ENCODE data around the gene TFE3. TPM values are rescaled to one million over a fixed set of nuclear protein-coding genes. Genes with fewer than 3 reads are reported as not detected.

Gene TFE3
- total RNA-seq, 1 donor from 2014 or later, result 63.3 TPM

Other genes with a start within 250 kb of the TFE3 start
- 52.5 and 62.6 TPM in 2 replicates for gene HDAC6, start 241.3 kb downstream of the TFE3 start, total RNA-seq
- not detected in 2 replicates for gene ERAS, start 216.8 kb downstream of the TFE3 start, total RNA-seq
- gene PCSK1N, start 207.7 kb downstream of the TFE3 start, total RNA-seq, result 42.5 and 66.6 TPM in 2 replicates
- 89.4 and 100 TPM in 2 replicates for gene TIMM17B, start 145.6 kb downstream of the TFE3 start, total RNA-seq
- gene PQBP1, start 145.4 kb downstream of the TFE3 start, total RNA-seq, result 73.2 and 92.5 TPM in 2 replicates
- gene SLC35A2, start 131.7 kb downstream of the TFE3 start, total RNA-seq, result 34.3 and 40.9 TPM in 2 replicates
- 6.8 and 7.9 TPM in 2 replicates for gene PIM2, start 124.3 kb downstream of the TFE3 start, total RNA-seq
- 51.7 and 56.0 TPM in 2 replicates for gene OTUD5, start 85.8 kb downstream of the TFE3 start, total RNA-seq
- gene KCND1, start 71.5 kb downstream of the TFE3 start, total RNA-seq, result 0.67 and 1.6 TPM in 2 replicates
- gene GRIPAP1, start 41.1 kb downstream of the TFE3 start, total RNA-seq, result 25.8 and 31.1 TPM in 2 replicates
- 5.5 and 6.4 TPM in 2 replicates for gene CCDC120, start 15.6 kb upstream of the TFE3 start, total RNA-seq
- gene PRAF2, start 30.6 kb upstream of the TFE3 start, total RNA-seq, result 16.8 and 18.1 TPM in 2 replicates
- gene WDR45, start 36.5 kb upstream of the TFE3 start, total RNA-seq, result 115 and 117 TPM in 2 replicates
- 26.4 and 35.0 TPM in 2 replicates for gene GPKOW, start 80.4 kb upstream of the TFE3 start, total RNA-seq
- gene MAGIX, start 119.4 kb upstream of the TFE3 start, total RNA-seq, result 2.9 and 5.1 TPM in 2 replicates
- 82.6 and 118 TPM in 2 replicates for gene PLP2, start 128.5 kb upstream of the TFE3 start, total RNA-seq
- gene PRICKLE3, start 143.0 kb upstream of the TFE3 start, total RNA-seq, result 12.7 and 17.7 TPM in 2 replicates
- gene SYP, start 156.8 kb upstream of the TFE3 start, total RNA-seq, result 0.27 and 1.0 TPM in 2 replicates
- not detected in 2 replicates for gene CACNA1F, start 190.0 kb upstream of the TFE3 start, total RNA-seq
- gene CCDC22, start 192.1 kb upstream of the TFE3 start, total RNA-seq, result 30.8 and 32.5 TPM in 2 replicates
- 0.41 and 0.71 TPM in 2 replicates for gene FOXP3, start 221.4 kb upstream of the TFE3 start, total RNA-seq
- gene PPP1R3F, start 226.4 kb upstream of the TFE3 start, total RNA-seq, result 4.3 and 6.5 TPM in 2 replicates